Measurements from ENCODE around the gene IMPDH2. TPM values are rescaled to one million over a fixed set of nuclear protein-coding genes. Genes with fewer than 3 reads are reported as not detected.

Gene IMPDH2
- total and polyA plus RNA-seq, 2 experiments from 2014 or later: 121 to 210 TPM

- peak overlapping the region; percentile 88 for H3K4me2 ChIP-seq (ENCODE audit: unreplicated experiment)
- 0 out of 2 replicates have a peak overlapping the region, but pooled peaks have one; percentile 94 for H3K27ac ChIP-seq
- H3K9me3 ChIP-seq (ENCODE audit: low read depth): no peaks in the 10 kb centered on the region
- TF ChIP-seq EZH2 (IDR thresholded peaks at IDR 0.05; ENCODE audit: insufficient read depth, poor library complexity, severe bottlenecking) (no peak), EZH2phosphoT487 (IDR thresholded peaks at IDR 0.05; ENCODE audit: insufficient read depth, low read depth) (no peak)
- H3K79me2 ChIP-seq (ENCODE audit: insufficient read depth): peaks cover 61% of the 10 kb centered on the region
- H3F3A ChIP-seq (ENCODE audit: insufficient read depth): peaks cover 6% of the 10 kb centered on the region; the same call in 1 of the 2 replicates
- no peaks in the 10 kb centered on the region for H3K27me3 ChIP-seq (replicated peaks; ENCODE audit: insufficient read depth)
- H3K36me3 ChIP-seq (ENCODE audit: low read depth): no peaks in the 10 kb centered on the region
- H4K20me1 ChIP-seq (ENCODE audit: insufficient read depth): no peaks in the 10 kb centered on the region
- H2AFZ ChIP-seq: no peak overlapping the region
- WGBS, 2 experiments (ENCODE audit: low coverage in 1 of 2, low lambda C conversion rate in 2 of 2, missing lambda C conversion rate in 2 of 2): 54 to 55% methylated on average over 5 of the region's 5 CpGs
- DNase-seq: peak; percentile 33
- peaks cover 14% of the 10 kb centered on the region; the same call in 1 of the 2 replicates for H3K4me1 ChIP-seq (ENCODE audit: insufficient read depth)
- peak overlapping the region; percentile 86; the same call in 1 of the 2 replicates for H3K9ac ChIP-seq
- in situ Hi-C loops (cut with MboI): no loop called here
- H3K9me2 ChIP-seq (ENCODE audit: insufficient read depth): no peaks in the 10 kb centered on the region
- H3K4me3 ChIP-seq: peak overlapping the region; percentile 77
Measured at GRCh38 chr3:48991851-48992545, 37.2 kb downstream of the IMPDH2 start.

- peaks cover 14% of the 10 kb centered on the region; the same call in 1 of the 2 replicates for H3K4me1 ChIP-seq (ENCODE audit: insufficient read depth)
- 6% methylated on average over 40 of the region's 40 CpGs for WGBS, 2 experiments (ENCODE audit: low coverage in 1 of 2, low lambda C conversion rate in 2 of 2, missing lambda C conversion rate in 2 of 2)
- in situ Hi-C loops (cut with MboI): no loop called here
- DNase-seq: peak; percentile 56
- no peaks in the 10 kb centered on the region for H3K9me2 ChIP-seq (ENCODE audit: insufficient read depth)
- H3K4me2 ChIP-seq (ENCODE audit: unreplicated experiment): peak overlapping the region; percentile 88
- no peak for TF ChIP-seq EZH2 (IDR thresholded peaks at IDR 0.05; ENCODE audit: insufficient read depth, poor library complexity, severe bottlenecking)
- TF ChIP-seq EZH2phosphoT487 (IDR thresholded peaks at IDR 0.05; ENCODE audit: insufficient read depth, low read depth): no peak
- H3K79me2 ChIP-seq (ENCODE audit: insufficient read depth): peaks cover 53% of the 10 kb centered on the region
- H3K4me3 ChIP-seq: peak overlapping the region; percentile 77
- H3K36me3 ChIP-seq (ENCODE audit: low read depth): no peaks in the 10 kb centered on the region
- H3F3A ChIP-seq (ENCODE audit: insufficient read depth): peaks cover 6% of the 10 kb centered on the region; the same call in 1 of the 2 replicates
- peak overlapping the region; percentile 70 for H2AFZ ChIP-seq
- no peaks in the 10 kb centered on the region for H3K27me3 ChIP-seq (replicated peaks; ENCODE audit: insufficient read depth)
- H3K9ac ChIP-seq: peak overlapping the region; percentile 86
- no peaks in the 10 kb centered on the region for H4K20me1 ChIP-seq (ENCODE audit: insufficient read depth)
- H3K9me3 ChIP-seq (ENCODE audit: low read depth): no peaks in the 10 kb centered on the region
- H3K27ac ChIP-seq: peak overlapping the region; percentile 94
Measured at GRCh38 chr3:48990636-48991469, 38.3 kb downstream of the IMPDH2 start.

- Histone ChIP-seq H3K79me2 (ENCODE audit: insufficient read depth) (peaks cover 47% of the 10 kb centered on the region), H3F3A (ENCODE audit: insufficient read depth) (peaks cover 6% of the 10 kb centered on the region; the same call in 1 of the 2 replicates), H3K4me1 (ENCODE audit: insufficient read depth) (peaks cover 14% of the 10 kb centered on the region; the same call in 1 of the 2 replicates), H3K4me2 (ENCODE audit: unreplicated experiment) (peak within 1 kb of the TSS; percentile 88), H3K4me3 (peak within 1 kb of the TSS; percentile 77), H4K20me1 (ENCODE audit: insufficient read depth) (no peaks in the 10 kb centered on the region), H3K9me2 (ENCODE audit: insufficient read depth) (no peaks in the 10 kb centered on the region), H3K9me3 (ENCODE audit: low read depth) (no peaks in the 10 kb centered on the region), H3K27ac (peak within 1 kb of the TSS; percentile 94), H2AFZ (peak within 1 kb of the TSS; percentile 71), H3K36me3 (ENCODE audit: low read depth) (no peaks in the 10 kb centered on the region), H3K9ac (peak within 1 kb of the TSS; percentile 86), H3K27me3 (replicated peaks; ENCODE audit: insufficient read depth) (no peaks in the 10 kb centered on the region)
- WGBS, 2 experiments (ENCODE audit: low coverage in 1 of 2, low lambda C conversion rate in 2 of 2, missing lambda C conversion rate in 2 of 2): 1 to 2% methylated on average over 66 to 74 of the region's 91 CpGs
- no peak for TF ChIP-seq EZH2phosphoT487 (IDR thresholded peaks at IDR 0.05; ENCODE audit: insufficient read depth, low read depth)
- no peak for TF ChIP-seq EZH2 (IDR thresholded peaks at IDR 0.05; ENCODE audit: insufficient read depth, poor library complexity, severe bottlenecking)
- DNase-seq: peak; percentile 97
- in situ Hi-C loops (cut with MboI): no loop called here
Measured at GRCh38 chr3:48989796-48990635, 39.2 kb downstream of the IMPDH2 start, which contains the start of gene P4HTM. Gene P4HTM, plus strand, starts transcription at chr3:48990241. Its CDS starts 16 bp downstream, at chr3:48990257.
